H1 (cell line): Measurements from ENCODE around the gene EPHB1. TPM values are rescaled to one million over a fixed set of nuclear protein-coding genes. Genes with fewer than 3 reads are reported as not detected.

Experiments used
- CTCF ChIA-PET: fragments of 300-600 bp; sonication (Branson Sonifier 250); formaldehyde crosslinking; loops from one replicate; lab custom pipeline; 2021; ENCODE audit not compliant: partially characterized antibody; lab: Charles Lee
- POLR2A ChIA-PET: fragments of 300-600 bp; sonication (Branson Sonifier 250); formaldehyde crosslinking; loops from one replicate; lab custom pipeline; 2021; ENCODE audit warnings: inconsistent platforms; ENCODE audit not compliant: partially characterized antibody; lab: Charles Lee
- DNase-seq, 2 experiments: peaks; one replicate each; pipeline versions ENCODE4 v3.0.0 to v3.0.0-alpha.2; 2010 to 2022; ENCODE audit warnings: low spot score in 2 of 2, low read depth in 1 of 2, mixed read lengths in 1 of 2
- FAIRE-seq: peaks from 2 replicates; lab custom pipeline; 2011; peaks lifted over from hg19 to GRCh38; lab: Jason Lieb, UNC
- H2AFZ ChIP-seq: 2 replicates; pipeline ENCODE4 v1.8.1; 2012; ENCODE audit warnings: low read length, inconsistent platforms
- H2AK5ac ChIP-seq: 2 replicates; pipeline ENCODE4 v1.6.1; 2013; ENCODE audit warnings: low read depth, low read length
- H2BK120ac ChIP-seq: replicated peaks from 2 replicates; pipeline ENCODE3; 2013; ENCODE audit warnings: low read depth, low read length, inconsistent platforms
- H2BK12ac ChIP-seq: 2 replicates; pipeline ENCODE4 v1.6.1; 2013; ENCODE audit warnings: low read depth, low read length
- H2BK15ac ChIP-seq: 2 replicates; pipeline ENCODE4 v1.6.1; 2013; ENCODE audit warnings: low read length
- H2BK20ac ChIP-seq: 2 replicates; pipeline ENCODE4 v1.6.1; 2013; ENCODE audit warnings: low read length
- H2BK5ac ChIP-seq: 2 replicates; pipeline ENCODE4 v1.6.1; 2013; ENCODE audit warnings: low read depth, low read length
- H3K14ac ChIP-seq: 2 replicates; pipeline ENCODE4 v1.6.1; 2013; ENCODE audit warnings: inconsistent platforms; ENCODE audit not compliant: insufficient read length
- H3K18ac ChIP-seq: 2 replicates; pipeline ENCODE4 v1.6.1; 2013; ENCODE audit warnings: low read length; ENCODE audit errors: extremely low read depth
- H3K23ac ChIP-seq: 2 replicates; pipeline ENCODE4 v1.6.1; 2013; ENCODE audit warnings: inconsistent platforms; ENCODE audit not compliant: insufficient read length
- H3K23me2 ChIP-seq: 2 replicates; pipeline ENCODE4 v1.6.1; 2013; ENCODE audit warnings: low read depth, low read length
- H3K27ac ChIP-seq: 2 replicates; pipeline ENCODE4 v1.6.1; 2011; ENCODE audit warnings: low read depth, low read length, inconsistent platforms
- H3K27me3 ChIP-seq, 4 experiments: replicated peaks in 1 of 4; 1 replicate in 1 of 4; 2 replicates in 3 of 4; pipeline versions ENCODE4 v1.6.1 to v1.8.1; 2011 to 2013; ENCODE audit warnings: low read length in 3 of 4, mild to moderate bottlenecking in 3 of 4, inconsistent platforms in 2 of 4, mixed read lengths in 2 of 4, moderate library complexity in 1 of 4; ENCODE audit not compliant: control insufficient read depth in 3 of 4, insufficient read depth in 3 of 4; ENCODE audit errors: extremely low read depth in 1 of 4
- H3K36me3 ChIP-seq, 4 experiments: 2 replicates each; pipeline versions ENCODE4 v1.6.1 to v1.8.1; 2011 to 2013; ENCODE audit warnings: mild to moderate bottlenecking in 4 of 4, low read length in 3 of 4, moderate library complexity in 2 of 4, control low read depth in 1 of 4, inconsistent platforms in 1 of 4; ENCODE audit not compliant: insufficient read depth in 4 of 4, control insufficient read depth in 2 of 4
- H3K4ac ChIP-seq: replicated peaks from 2 replicates; pipeline ENCODE3; 2013; ENCODE audit warnings: low read length, low read depth, mixed read lengths, inconsistent platforms; ENCODE audit not compliant: insufficient read length
- H3K4me1 ChIP-seq, 4 experiments: replicated peaks in 1 of 4; 1 replicate in 1 of 4; 2 replicates in 3 of 4; pipeline versions ENCODE4 v1.6.1 to v1.8.1; 2011 to 2013; ENCODE audit warnings: low read length in 3 of 4, inconsistent platforms in 2 of 4, mixed read lengths in 1 of 4; ENCODE audit not compliant: insufficient read depth in 4 of 4, control insufficient read depth in 3 of 4
- H3K4me2 ChIP-seq, 2 experiments: 2 replicates each; pipeline versions ENCODE4 v1.6.1 to v1.8.1; 2011 to 2013; ENCODE audit warnings: low read depth in 2 of 2, low read length in 2 of 2, control low read depth in 1 of 2, inconsistent platforms in 1 of 2, mild to moderate bottlenecking in 1 of 2; ENCODE audit not compliant: insufficient read depth in 1 of 2
- H3K4me3 ChIP-seq, 4 experiments: fragments of 200-600, 300-600 bp in 1 of 4; sonication (generic), shearing (Covaris generic), sonication (Bioruptor Twin) in 1 of 4; 2 replicates each; pipeline versions ENCODE4 v1.5.1 to v1.8.1; 2011 to 2016; ENCODE audit warnings: low read length in 4 of 4, low read depth in 3 of 4, control low read depth in 2 of 4, inconsistent platforms in 2 of 4, mild to moderate bottlenecking in 2 of 4, mixed read lengths in 1 of 4, moderate library complexity in 1 of 4; ENCODE audit not compliant: insufficient read depth in 2 of 4; ENCODE audit errors: extremely low read depth in 1 of 4
- H3K56ac ChIP-seq: replicated peaks from 2 replicates; pipeline ENCODE3; 2013; ENCODE audit warnings: low read depth, mild to moderate bottlenecking, mixed read lengths, low read length, inconsistent platforms; ENCODE audit not compliant: insufficient read length
- H3K79me1 ChIP-seq: 2 replicates; pipeline ENCODE4 v1.6.1; 2013; ENCODE audit warnings: low read depth, low read length, control low read depth
- H3K79me2 ChIP-seq, 2 experiments: 2 replicates each; pipeline versions ENCODE4 v1.6.1 to v1.8.1; 2012 to 2013; ENCODE audit warnings: low read length in 2 of 2, mild to moderate bottlenecking in 2 of 2, inconsistent platforms in 1 of 2; ENCODE audit not compliant: insufficient read depth in 2 of 2, control insufficient read depth in 1 of 2
- H3K9ac ChIP-seq, 4 experiments: replicated peaks in 1 of 4; 1 replicate in 1 of 4; 2 replicates in 3 of 4; pipeline versions ENCODE4 v1.6.1 to v1.8.1; 2011 to 2013; ENCODE audit warnings: low read depth in 3 of 4, low read length in 3 of 4, control low read depth in 2 of 4, mild to moderate bottlenecking in 2 of 4, moderate library complexity in 2 of 4, inconsistent platforms in 1 of 4; ENCODE audit errors: extremely low read depth in 1 of 4
- H3K9me3 ChIP-seq, 2 experiments: 2 replicates each; pipeline versions ENCODE4 v1.6.1 to v1.8.1; 2012 to 2013; ENCODE audit warnings: mild to moderate bottlenecking in 2 of 2, moderate library complexity in 2 of 2, control low read depth in 1 of 2, inconsistent platforms in 1 of 2, low read depth in 1 of 2, low read length in 1 of 2, mixed read lengths in 1 of 2; ENCODE audit not compliant: insufficient read depth in 2 of 2
- H4K20me1 ChIP-seq, 2 experiments: replicated peaks in 1 of 2; 2 replicates each; pipeline versions ENCODE3 to v1.8.1; 2011 to 2013; ENCODE audit warnings: inconsistent platforms in 2 of 2, low read length in 2 of 2, mild to moderate bottlenecking in 1 of 2; ENCODE audit not compliant: insufficient read depth in 2 of 2, control insufficient read depth in 1 of 2
- H4K5ac ChIP-seq: 2 replicates; pipeline ENCODE4 v1.6.1; 2013; ENCODE audit warnings: low read length, low read depth, mixed read lengths, inconsistent platforms; ENCODE audit not compliant: insufficient read length
- H4K8ac ChIP-seq: 2 replicates; pipeline ENCODE4 v1.8.0; 2013; ENCODE audit warnings: mild to moderate bottlenecking, moderate library complexity, low read length, inconsistent platforms; ENCODE audit not compliant: insufficient read depth; ENCODE audit errors: extremely low read depth
- H4K91ac ChIP-seq: replicated peaks from 2 replicates; pipeline ENCODE3; 2013; ENCODE audit warnings: low read length, mixed read lengths, inconsistent platforms; ENCODE audit not compliant: insufficient read length
- CHD2 ChIP-seq: IDR thresholded peaks from 2 replicates; pipeline ENCODE4 v1.6.1; 2012; ENCODE audit warnings: low read length, improper control_type of control experiment
- CTCF ChIP-seq, 3 experiments: IDR thresholded peaks; 1 replicate in 2 of 3; 2 replicates in 1 of 3; pipeline versions ENCODE4 v1.5.1 to v1.6.1; 2011; ENCODE audit warnings: low read length in 3 of 3, mild to moderate bottlenecking in 3 of 3, inconsistent platforms in 2 of 3, low read depth in 1 of 3, moderate library complexity in 1 of 3; ENCODE audit not compliant: insufficient read depth in 1 of 3; ENCODE audit errors: control extremely low read depth in 1 of 3
- E2F6 ChIP-seq: IDR thresholded peaks from 2 replicates; pipeline ENCODE4 v1.6.1; 2012; ENCODE audit warnings: inconsistent platforms
- HDAC2 ChIP-seq, 2 experiments: fragments of 300-600 bp in 1 of 2; sonication (generic) in 1 of 2; IDR thresholded peaks; 2 replicates each; pipeline ENCODE4 v1.6.1; 2011 to 2012; ENCODE audit warnings: low read depth in 2 of 2, low read length in 2 of 2, mild to moderate bottlenecking in 2 of 2, moderate library complexity in 2 of 2, borderline replicate concordance in 1 of 2, inconsistent platforms in 1 of 2
- NRF1 ChIP-seq: IDR thresholded peaks from 2 replicates; pipeline ENCODE4 v1.6.1; 2011; ENCODE audit warnings: mild to moderate bottlenecking, low read depth, low read length, improper control_type of control experiment
- PHF8 ChIP-seq: fragments of 200-600 bp; sonication (generic); conservative IDR thresholded peaks from 2 replicates; pipeline ENCODE4 v1.7.1; 2012; ENCODE audit warnings: low read depth, mild to moderate bottlenecking, inconsistent platforms, low read length, moderate library complexity
- POLR2AphosphoS5 ChIP-seq: IDR thresholded peaks from 2 replicates; pipeline ENCODE4 v1.6.1; 2011; ENCODE audit warnings: low read depth, low read length
- RBBP5 ChIP-seq: IDR thresholded peaks from 2 replicates; pipeline ENCODE4 v1.7.1; 2012; ENCODE audit warnings: low read depth, mild to moderate bottlenecking, inconsistent platforms, low read length, moderate library complexity, borderline replicate concordance
- SP4 ChIP-seq: IDR thresholded peaks from 2 replicates; pipeline ENCODE4 v1.6.1; 2012; ENCODE audit warnings: low read length, inconsistent platforms
- TCF12 ChIP-seq: IDR thresholded peaks from 2 replicates; pipeline ENCODE4 v1.6.1; 2011; ENCODE audit warnings: low read depth, mild to moderate bottlenecking, low read length
- WGBS, 2 experiments: shearing (Covaris generic) in 1 of 2; methylation state at CpG; one replicate each; pipeline versions ENCODE4 v1.1.6 to v1.1.7; 2013 to 2015; ENCODE audit warnings: low lambda C conversion rate in 2 of 2, mixed read lengths in 2 of 2, inconsistent platforms in 1 of 2, low coverage in 1 of 2, missing lambda C conversion rate in 1 of 2; ENCODE audit not compliant: insufficient replicate concordance in 2 of 2, insufficient coverage in 1 of 2, insufficient read length in 1 of 2; ENCODE audit errors: extremely low coverage in 1 of 2, missing lambda C conversion rate in 1 of 2; 5-methylcytosine and 5-hydroxymethylcytosine counted together
- polyA plus RNA-seq, 7 experiments: library from polyadenylated mRNA; depleted of rRNA in 3 of 7; stranded (reverse) in 5 of 7; unstranded in 2 of 7; fragments of >200 nt in 5 of 7; fragments of 200-250 nt in 2 of 7; gene quantifications; 1 replicate in 5 of 7; 2 replicates in 1 of 7; 4 replicates in 1 of 7; pipeline versions ENCODE4 v1.2.1 to v1.2.3, GENCODE V29; 2011 to 2013; ENCODE audit warnings: missing spikeins in 2 of 7, mixed read lengths in 2 of 7
- total RNA-seq: library from RNA; stranded (reverse); fragmentation: NEBNext Ultra II Directional; extraction: Animal tissue kit (Norgen Biotek cat#: 25700); gene quantifications from 2 replicates; pipeline ENCODE4 v1.2.1, GENCODE V29; 2021
- TF ChIP-seq, protein P1 (sequence below): IDR thresholded peaks from 2 replicates; pipeline ENCODE4 v1.6.1; 2012; ENCODE audit warnings: inconsistent platforms

The EPHB1 gene
- total and polyA plus RNA-seq, 2 of the 8 experiments (the other 6 are each of a cell fraction or from before 2014, with no cell fraction given) = 3.5 to 5.9 TPM

- H3K9me3 ChIP-seq = no peaks in the 10 kb centered on the region
- no peak overlapping the region for H2AFZ ChIP-seq
- no peak overlapping the region for H4K91ac ChIP-seq
- no peak overlapping the region for H2BK120ac ChIP-seq
- H3K56ac ChIP-seq = no peak overlapping the region
- H3K27me3 ChIP-seq = no peaks in the 10 kb centered on the region
- no peaks in the 10 kb centered on the region for H3K36me3 ChIP-seq
- H3K79me2 ChIP-seq = no peaks in the 10 kb centered on the region
- no peak overlapping the region for H3K27ac ChIP-seq
- H3K14ac ChIP-seq = no peak overlapping the region
- no peak overlapping the region for H2BK5ac ChIP-seq
- no peak overlapping the region for H4K8ac ChIP-seq
- 90% methylated on average over 1 of the region's 1 CpG; no CpG with 5 or more reads in 1 of the 2 experiments for WGBS, 2 experiments
- H3K4ac ChIP-seq = no peak overlapping the region
- DNase-seq = no peak
- no peak overlapping the region for H3K23ac ChIP-seq
- no peak overlapping the region for H3K9ac ChIP-seq
- no peak overlapping the region for H2BK12ac ChIP-seq
- H4K20me1 ChIP-seq = no peaks in the 10 kb centered on the region
- no peak overlapping the region for H2BK20ac ChIP-seq
- ChIA-PET CTCF (interaction anchor here (0.6 to 3.3 kb wide), 21 partner anchors 9 to 451 kb away, joined by 3 to 12 read pairs (median 4); partner anchors contain the start of gene EPHB1), POLR2A (no interaction called here)
- H3K4me2 ChIP-seq = no peak overlapping the region
- H2BK15ac ChIP-seq = no peak overlapping the region
- no peaks in the 10 kb centered on the region; a peak in 1 of 7 replicates for H3K4me1 ChIP-seq
- no peak overlapping the region for H3K4me3 ChIP-seq
- FAIRE-seq = no peak
- H3K23me2 ChIP-seq = no peaks in the 10 kb centered on the region
- H2AK5ac ChIP-seq = no peak overlapping the region
- no peak overlapping the region for H3K18ac ChIP-seq
- no peaks in the 10 kb centered on the region for H3K79me1 ChIP-seq
- no peak overlapping the region for H4K5ac ChIP-seq
- TF ChIP-seq PHF8 = no peak
- no peak for TF ChIP-seq RBBP5
- no peak for TF ChIP-seq CHD2
- TF ChIP-seq E2F6 = no peak
- peak; percentile 39 to 59 (median 49) for TF ChIP-seq CTCF (IDR thresholded peaks at IDR 0.05; ENCODE audit: control extremely low read depth in 1 of 3, insufficient read depth in 1 of 3, low read depth in 1 of 3, low read length in 3 of 3)
- TF ChIP-seq HDAC2 (IDR thresholded peaks at IDR 0.05; ENCODE audit: borderline replicate concordance in 1 of 2, low read depth in 2 of 2, low read length in 2 of 2) = no peak
- no peak for TF ChIP-seq SP4
- TF ChIP-seq, protein P1, sequence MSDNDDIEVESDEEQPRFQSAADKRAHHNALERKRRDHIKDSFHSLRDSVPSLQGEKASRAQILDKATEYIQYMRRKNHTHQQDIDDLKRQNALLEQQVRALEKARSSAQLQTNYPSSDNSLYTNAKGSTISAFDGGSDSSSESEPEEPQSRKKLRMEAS = no peak
- TF ChIP-seq TCF12 = no peak
- no peak for TF ChIP-seq NRF1
- TF ChIP-seq POLR2AphosphoS5 = no peak
These were observed 451.0 kb downstream of the EPHB1 start for GRCh38 chr3:135246027-135246426.
